Hypothalamus (tissue), 51 donors: ENCODE data around the gene WDR73.
A peak's percentile ranks its signal among the peaks of the same experiment; 100 is the strongest.
"Not testable (repeated sequence)": the region's sequence is repeated elsewhere in the genome, so short reads cannot be mapped to it uniquely, and the experiment has no call there.

ENCODE experiments used
- DNase-seq, 51 donors: peaks; one replicate each; lab custom pipeline; 2025; lab: John Stamatoyannopoulos, UW

Gene WDR73

GRCh38 chr15:84658080-84658787 lies 4.2 kb upstream of the WDR73 start, which contains the start of gene NMB:
NMB (minus strand) TSS chr15:84658199; CDS start chr15:84658152, 47 bp downstream.
- DNase-seq: peak in 48 of 51 donors; percentile 15 to 79 (median 57)

- DNase-seq: peak in 1 of 51 donors; percentile 44
Measured at GRCh38 chr15:84657748-84658079, 3.6 kb upstream of the WDR73 start.

GRCh38 chr15:84656972-84657371 lies 2.9 kb upstream of the WDR73 start:
- DNase-seq: no peak

DNA sequence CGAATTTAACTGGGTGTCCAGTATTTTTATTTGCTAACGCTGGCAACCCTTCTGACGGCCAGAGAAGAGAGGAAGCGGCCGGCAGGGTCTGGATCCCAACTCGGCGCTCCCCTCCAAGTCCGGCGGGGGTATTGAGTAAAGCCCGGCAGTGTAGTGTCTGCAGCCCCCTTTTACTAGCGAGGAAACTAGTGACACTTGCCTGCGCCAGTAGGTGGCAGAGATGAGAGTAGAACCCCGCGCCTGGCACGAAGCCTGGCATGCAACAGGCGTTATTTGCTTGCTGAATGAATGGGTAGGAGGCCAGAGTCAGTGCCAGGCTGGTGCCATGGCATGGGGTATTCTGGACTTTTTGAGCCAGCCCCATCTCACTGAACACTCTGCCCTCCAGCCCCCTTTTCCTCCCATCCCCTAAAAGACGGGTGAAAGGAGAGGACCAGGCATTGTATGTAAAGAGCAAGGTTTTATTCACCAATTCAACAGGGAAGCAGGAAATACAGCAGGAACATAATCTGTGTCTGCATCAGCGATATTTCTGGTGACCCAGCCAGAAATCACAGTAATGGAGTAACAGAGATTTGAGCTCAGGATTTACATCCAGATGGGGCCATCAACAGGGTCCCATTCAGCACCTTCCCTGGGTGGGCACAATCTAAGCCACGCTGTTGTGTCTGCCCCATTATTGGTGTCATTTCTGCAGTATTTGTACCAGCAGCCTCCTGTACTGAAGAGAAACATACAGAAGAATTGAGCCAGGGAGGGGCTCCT lies 788 bp upstream of the WDR73 start:
- DNase-seq: peak in 49 of 51 donors; percentile 16 to 91 (median 69)

DNA sequence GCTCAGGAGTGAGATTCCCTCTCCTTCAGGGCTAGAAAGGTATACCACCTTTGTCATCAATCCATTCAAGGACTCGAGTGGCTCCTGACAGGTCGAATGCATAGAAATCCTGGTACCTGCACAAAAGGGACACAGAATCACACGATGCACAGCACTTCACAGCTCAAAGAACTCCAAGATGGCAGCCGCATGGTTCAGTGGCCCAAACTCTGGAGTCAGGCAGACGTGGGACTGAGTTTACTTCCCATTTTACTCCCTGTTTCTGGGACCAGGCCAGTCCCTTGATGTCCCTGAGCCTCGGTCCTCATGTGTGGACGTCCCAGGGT lies 536 bp downstream of the WDR73 start:
- no peak for DNase-seq

GRCh38 chr15:84649706-84650105 lies 4.4 kb downstream of the WDR73 start:
- no peak for DNase-seq

GRCh38 chr15:84648539-84648938 lies 5.5 kb downstream of the WDR73 start:
- DNase-seq: peak in 3 of 51 donors; percentile 16 to 18 (median 17)

DNA sequence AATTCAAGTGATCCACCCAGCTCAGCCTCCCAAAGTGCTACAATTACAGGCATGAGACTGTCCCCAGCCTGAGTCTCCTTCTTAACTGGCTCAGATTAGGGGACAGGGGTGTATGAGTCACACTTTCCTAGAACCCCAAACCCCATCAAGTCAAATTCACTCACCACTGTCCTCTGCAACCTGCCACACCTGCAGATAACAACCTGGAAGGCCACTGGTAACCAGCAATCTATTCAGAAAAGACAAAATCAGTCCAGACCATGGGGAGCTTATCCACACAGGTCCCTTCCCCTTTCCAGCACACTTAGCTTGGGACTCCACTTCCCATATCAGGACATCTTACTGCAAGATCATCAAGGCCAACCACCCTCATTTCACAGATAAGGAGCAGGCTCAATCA lies 6.4 kb downstream of the WDR73 start:
- no peak for DNase-seq

GRCh38 chr15:84645997-84646396 lies 8.1 kb downstream of the WDR73 start:
- no peak for DNase-seq

GRCh38 chr15:84645496-84645895 lies 8.6 kb downstream of the WDR73 start:
- peak in 1 of 51 donors; percentile 24 for DNase-seq

DNA sequence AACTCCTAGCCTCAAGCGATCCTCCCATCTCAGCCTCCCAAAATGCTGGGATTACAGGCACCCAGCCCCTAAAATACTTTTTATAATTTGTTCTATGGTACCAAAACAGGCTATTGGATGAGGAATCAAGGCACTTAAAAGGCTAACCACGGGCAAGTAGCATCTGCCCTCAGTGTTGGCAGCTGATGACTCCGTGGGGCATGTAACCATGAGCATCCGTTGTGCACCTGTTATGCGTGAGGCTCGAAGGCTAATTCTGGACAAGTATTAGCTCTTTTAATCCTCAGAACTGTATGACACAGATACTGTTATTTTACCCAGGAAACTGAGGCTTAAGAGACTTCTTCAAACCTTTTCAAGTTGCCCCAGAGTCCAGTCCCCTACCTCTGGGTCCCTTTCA lies 10.2 kb downstream of the WDR73 start:
- no peak for DNase-seq

GRCh38 chr15:84642640-84643039 lies 11.4 kb downstream of the WDR73 start:
- not testable (repeated sequence) for DNase-seq

- not testable (repeated sequence) for DNase-seq
Measured at GRCh38 chr15:84641871-84642270, 12.2 kb downstream of the WDR73 start.

GRCh38 chr15:84638103-84638502 lies 16.0 kb downstream of the WDR73 start:
- DNase-seq: peak in 5 of 51 donors; percentile 14 to 44 (median 26)

DNA sequence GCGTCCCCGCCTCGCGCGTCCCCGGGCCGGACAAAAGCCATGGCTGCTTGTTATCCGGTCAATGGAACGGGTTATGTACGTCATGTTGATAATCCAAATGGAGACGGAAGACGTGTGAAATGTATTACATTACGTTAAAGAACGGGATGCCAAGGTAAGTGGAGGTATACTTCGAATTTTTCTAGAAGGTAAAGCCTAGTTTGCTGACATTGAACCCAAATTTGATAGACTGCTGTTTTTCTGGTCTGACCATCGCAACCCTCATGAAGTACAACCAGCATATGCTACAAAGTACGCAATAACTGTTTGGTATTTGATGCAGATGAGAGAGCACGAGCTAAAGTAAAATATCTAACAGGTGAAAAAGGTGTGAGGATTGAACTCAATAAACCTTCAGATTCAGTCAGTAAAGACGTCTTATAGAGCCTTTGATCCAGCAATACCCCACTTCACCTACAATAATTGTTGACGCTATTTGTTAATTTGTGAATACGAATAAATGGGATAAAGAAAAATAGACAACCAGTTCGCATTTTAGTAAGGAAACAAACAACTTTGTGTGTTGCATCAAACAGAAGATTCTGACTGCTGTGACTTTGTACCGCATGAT lies 19.8 kb downstream of the WDR73 start:
- peak in 1 of 51 donors; percentile 74 for DNase-seq

- peak in 45 of 51 donors; percentile 14 to 86 (median 63) for DNase-seq
Measured at GRCh38 chr15:84633311-84634227, 20.5 kb downstream of the WDR73 start.

DNA sequence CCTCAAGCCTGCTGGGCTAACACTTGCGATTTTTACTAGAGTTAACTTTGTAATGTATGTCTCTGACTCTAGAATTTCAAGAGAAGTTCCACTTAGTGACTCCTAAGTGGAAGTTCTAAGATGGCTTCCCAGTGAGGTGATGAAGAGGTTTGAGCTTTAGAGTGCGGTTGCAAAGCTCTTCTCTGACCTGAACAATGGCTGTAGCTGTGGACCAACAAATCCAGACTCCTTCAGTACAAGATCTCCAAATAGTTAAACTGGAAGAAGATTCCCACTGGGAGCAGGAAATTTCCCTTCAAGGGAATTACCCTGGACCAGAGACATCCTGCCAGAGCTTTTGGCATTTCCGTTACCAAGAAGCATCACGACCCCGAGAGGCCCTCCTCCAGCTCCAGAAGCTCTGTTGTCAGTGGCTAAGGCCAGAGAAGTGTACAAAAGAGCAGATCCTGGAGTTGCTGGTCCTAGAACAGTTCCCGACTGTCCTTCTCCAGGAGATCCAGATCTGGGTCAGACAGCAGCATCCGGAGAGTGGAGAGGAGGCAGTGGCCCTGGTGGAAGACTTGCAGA lies 22.3 kb downstream of the WDR73 start:
- DNase-seq: no peak

DNA sequence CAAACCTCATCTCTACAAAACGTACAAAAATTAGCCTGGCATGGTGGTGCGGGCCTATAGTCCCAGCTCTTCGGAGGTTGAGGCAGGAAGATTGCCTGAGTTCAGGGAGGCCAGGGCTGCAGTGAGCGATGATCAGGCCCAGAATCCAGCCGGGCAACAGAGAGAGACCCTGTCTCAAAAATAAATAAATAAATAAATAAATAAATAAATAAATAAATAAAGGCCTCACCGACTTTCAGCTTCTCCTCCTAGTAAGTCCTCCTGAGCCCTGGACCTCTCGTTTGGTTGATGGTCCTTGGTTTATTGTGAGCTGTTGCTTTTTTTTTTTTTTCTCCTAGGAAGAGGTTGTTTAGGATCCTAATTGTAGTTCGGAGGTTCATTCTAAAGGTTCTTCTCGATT lies 25.1 kb downstream of the WDR73 start:
- no peak for DNase-seq

DNA sequence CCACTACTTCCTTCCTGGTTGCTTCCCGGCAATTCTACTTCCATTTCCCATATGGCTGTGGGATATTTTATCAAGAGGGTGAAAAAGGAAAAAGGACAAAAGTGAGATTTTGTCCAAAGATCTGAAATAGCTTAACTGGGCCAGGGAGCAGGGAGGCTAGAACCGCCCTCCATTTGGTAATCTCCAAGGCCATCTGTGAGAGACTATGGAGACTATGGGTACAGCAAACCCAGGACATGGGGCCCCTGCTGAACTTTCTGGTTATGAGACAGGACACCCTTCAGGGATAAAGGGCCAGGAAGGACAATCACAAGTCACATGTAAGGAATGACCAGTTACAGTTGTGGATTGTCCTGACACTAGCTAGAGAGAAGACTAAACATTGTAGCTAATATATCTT lies 29.0 kb downstream of the WDR73 start:
- no peak for DNase-seq

DNA sequence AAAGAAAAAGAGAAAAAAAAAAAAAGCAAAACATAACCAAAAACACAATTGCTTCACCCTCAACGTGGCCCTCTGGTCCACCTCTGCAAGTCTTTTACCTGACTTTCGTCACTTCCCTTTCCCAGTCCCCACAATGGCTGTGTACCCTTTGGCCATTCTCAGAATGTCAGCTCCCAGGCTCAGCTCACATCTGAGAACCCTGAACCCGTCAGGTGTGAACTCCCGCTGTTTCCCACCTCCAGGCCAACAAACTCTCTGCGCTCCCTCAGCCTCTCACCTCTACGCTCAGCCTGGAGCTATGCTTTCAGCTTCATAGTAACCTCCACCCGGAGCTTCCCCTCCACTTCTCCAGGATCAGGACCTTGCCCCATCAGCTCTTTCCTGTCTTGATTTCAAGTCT lies 29.7 kb downstream of the WDR73 start:
- no peak for DNase-seq
